ENCODE data around the gene GTPBP4.

GTPBP4 gene

DNA sequence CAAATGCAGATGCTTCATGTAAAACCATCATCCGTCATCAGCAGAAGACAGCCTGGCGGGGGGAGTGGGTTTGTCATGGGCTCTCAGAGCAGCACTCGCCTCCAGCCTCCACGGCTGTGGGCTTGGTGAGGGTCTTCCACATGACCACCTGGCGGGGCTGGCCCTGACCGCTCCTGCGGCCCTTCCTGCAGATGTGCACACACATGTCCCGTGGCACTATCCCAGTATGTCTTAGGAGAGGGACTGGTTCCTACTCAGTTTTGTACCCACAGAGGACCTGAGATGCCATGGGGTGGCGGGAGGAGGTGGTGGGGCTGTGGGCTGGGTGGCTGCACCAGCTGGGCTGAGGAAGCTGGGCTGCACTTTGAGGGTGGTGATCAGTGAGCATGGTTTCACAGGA lies 32.7 kb downstream of the GTPBP4 start:
- no peak for DNase-seq (ENCODE audit: low read depth)
- TF ChIP-seq, protein P1, sequence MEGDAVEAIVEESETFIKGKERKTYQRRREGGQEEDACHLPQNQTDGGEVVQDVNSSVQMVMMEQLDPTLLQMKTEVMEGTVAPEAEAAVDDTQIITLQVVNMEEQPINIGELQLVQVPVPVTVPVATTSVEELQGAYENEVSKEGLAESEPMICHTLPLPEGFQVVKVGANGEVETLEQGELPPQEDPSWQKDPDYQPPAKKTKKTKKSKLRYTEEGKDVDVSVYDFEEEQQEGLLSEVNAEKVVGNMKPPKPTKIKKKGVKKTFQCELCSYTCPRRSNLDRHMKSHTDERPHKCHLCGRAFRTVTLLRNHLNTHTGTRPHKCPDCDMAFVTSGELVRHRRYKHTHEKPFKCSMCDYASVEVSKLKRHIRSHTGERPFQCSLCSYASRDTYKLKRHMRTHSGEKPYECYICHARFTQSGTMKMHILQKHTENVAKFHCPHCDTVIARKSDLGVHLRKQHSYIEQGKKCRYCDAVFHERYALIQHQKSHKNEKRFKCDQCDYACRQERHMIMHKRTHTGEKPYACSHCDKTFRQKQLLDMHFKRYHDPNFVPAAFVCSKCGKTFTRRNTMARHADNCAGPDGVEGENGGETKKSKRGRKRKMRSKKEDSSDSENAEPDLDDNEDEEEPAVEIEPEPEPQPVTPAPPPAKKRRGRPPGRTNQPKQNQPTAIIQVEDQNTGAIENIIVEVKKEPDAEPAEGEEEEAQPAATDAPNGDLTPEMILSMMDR (IDR thresholded peaks at IDR 0.05; ENCODE audit: low read depth, low read length, missing control alignments), result no peak
- H3K4me3 ChIP-seq (ENCODE audit: low read depth, low read length), result no peak overlapping the region

DNA sequence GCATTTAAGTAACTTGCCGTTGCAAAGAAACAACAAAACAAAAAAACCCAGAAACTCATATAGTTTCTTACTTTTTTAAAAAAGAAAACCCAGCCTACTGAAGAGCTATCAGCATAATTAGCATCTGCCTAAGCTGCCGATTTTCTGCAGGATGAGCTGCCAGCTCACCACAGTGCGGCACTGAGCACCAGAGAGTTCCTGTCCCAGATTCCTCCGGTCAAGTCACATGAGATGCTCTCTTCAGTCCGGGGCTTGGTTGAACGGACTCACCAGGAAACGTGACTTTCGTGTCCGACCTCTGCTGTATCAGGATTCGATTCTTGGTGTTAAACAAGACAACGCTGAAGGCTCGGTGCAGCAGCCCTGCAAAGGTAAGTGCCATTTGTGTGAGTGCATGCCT lies 34.2 kb downstream of the GTPBP4 start:
- no peak overlapping the region for H3K4me3 ChIP-seq (ENCODE audit: low read depth, low read length)
- DNase-seq (ENCODE audit: low read depth), result no peak
- TF ChIP-seq, protein P1 (IDR thresholded peaks at IDR 0.05; ENCODE audit: low read depth, low read length, missing control alignments), result no peak

DNA sequence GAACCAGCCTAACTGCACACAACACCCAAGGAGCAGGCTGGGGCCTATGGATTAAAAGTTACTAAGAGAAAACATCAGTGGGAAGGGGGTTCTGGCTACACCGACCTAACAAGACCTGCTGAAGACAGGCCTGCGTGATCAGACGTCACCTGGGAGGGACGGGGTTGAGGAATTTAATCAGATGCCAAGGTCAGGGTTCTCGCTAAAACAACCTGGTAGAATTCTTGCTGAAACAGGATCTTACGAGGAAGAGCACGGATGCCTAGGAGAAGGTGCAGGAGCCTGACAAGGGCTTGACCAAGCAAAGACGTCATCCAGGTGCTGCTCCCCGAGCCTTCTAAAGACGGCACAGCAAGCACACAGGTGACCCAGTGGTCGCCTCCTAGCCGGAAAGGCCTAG lies 35.9 kb downstream of the GTPBP4 start:
- no peak overlapping the region for H3K4me3 ChIP-seq (ENCODE audit: low read depth, low read length)

DNA sequence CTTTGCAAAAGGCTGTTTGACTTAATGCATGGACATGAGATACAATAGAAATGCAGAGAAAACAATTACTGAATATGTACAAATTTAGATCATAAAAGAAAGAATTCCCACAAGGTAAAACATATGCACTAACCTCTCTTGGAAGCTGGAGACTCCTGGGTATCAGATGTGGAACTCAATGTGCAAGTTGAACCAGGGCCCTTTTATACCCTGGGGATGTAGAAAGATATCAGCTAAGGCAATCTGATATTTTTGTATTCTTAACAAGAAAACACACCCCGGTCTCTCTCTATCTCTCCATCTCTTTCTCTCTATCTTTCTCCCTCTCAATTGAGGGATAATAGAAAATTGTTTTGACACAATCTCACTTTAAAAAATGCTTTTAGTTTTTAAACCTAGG lies 37.4 kb downstream of the GTPBP4 start, which contains the start of gene IDI2:
TSS of gene IDI2 (minus strand) at position 177 of the 400 bp plus-strand sequence. CDS start 1,136 bp downstream, outside the sequence.
- H3K4me3 ChIP-seq (ENCODE audit: low read depth, low read length), result no peak within 1 kb of the TSS
- TF ChIP-seq, protein P1 (IDR thresholded peaks at IDR 0.05; ENCODE audit: low read depth, low read length, missing control alignments), result no peak
- DNase-seq (ENCODE audit: low read depth), result no peak

More for the DNA sequence above, 35.9 kb downstream of the GTPBP4 start:
- TF ChIP-seq, protein P1 (IDR thresholded peaks at IDR 0.05; ENCODE audit: low read depth, low read length, missing control alignments), result no peak
- no peak for DNase-seq (ENCODE audit: low read depth)

DNA sequence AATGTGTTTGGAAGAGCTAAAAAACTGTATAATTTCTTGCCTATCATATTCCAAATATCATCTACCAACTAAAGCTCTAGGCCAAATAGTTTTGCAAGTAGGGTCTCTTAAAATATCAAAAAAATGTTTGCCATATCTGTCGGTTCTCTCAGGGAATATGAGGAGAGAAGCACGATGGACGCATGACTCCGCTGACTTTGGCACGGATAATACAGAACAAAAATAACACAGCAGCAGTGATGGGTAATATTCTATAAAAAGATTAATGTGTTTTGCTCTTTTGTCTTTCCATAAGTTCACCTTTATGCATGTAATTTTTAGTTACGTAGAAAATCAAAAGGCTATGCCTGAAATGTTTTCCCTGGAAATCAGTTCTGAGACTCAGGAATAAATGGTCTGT lies 38.3 kb downstream of the GTPBP4 start:
- H3K4me3 ChIP-seq (ENCODE audit: low read depth, low read length), result no peak overlapping the region
- TF ChIP-seq, protein P1 (IDR thresholded peaks at IDR 0.05; ENCODE audit: low read depth, low read length, missing control alignments), result no peak
- DNase-seq (ENCODE audit: low read depth), result no peak

DNA sequence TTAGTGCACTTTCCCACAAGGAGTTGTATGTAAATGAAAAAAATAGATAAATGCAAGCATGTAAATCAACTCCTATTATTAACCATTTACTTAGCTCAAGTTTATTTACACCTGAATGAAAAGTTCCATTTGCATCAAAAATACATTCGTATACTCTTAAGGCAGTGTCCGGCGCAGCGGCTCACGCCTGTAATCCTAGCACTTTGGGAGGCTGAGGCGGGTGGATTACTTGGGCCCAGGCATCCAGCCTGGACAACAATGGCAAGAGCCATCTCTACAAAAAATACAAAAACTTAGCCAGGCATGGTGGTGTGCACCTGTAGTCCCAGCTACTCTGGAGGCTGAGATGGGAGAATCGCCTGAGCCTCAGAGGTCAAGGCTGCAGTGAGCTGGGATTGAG lies 41.6 kb downstream of the GTPBP4 start:
- no peak for DNase-seq (ENCODE audit: low read depth)
- TF ChIP-seq, protein P1 (IDR thresholded peaks at IDR 0.05; ENCODE audit: low read depth, low read length, missing control alignments), result no peak
- no peak overlapping the region for H3K4me3 ChIP-seq (ENCODE audit: low read depth, low read length)

DNA sequence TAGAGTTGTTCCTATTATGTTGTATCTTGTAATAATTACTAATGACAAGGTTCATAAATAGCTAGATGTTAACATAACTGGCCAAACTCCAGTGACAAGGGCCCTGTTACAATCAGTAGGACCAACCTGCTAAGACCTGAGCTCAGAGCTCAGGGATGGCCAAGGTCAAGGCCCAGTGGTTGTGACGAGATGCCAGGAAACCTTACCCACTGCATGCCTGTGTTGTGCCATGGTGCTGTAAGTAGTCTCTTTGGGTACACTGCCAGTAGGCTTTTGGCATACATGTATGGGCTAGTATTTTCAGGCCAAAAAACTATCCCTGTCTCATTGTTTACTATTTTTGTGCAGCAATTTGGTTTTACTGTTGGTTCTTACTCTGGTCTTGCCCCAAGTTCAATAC lies 45.4 kb downstream of the GTPBP4 start:
- no peak for DNase-seq (ENCODE audit: low read depth)
- TF ChIP-seq, protein P1 (IDR thresholded peaks at IDR 0.05; ENCODE audit: low read depth, low read length, missing control alignments), result no peak
- no peak overlapping the region for H3K4me3 ChIP-seq (ENCODE audit: low read depth, low read length)

Measured in GM12864 (cell line).